ENCODE measurements around the gene CUTC. TPM values are rescaled to one million over a fixed set of nuclear protein-coding genes. Genes with fewer than 3 reads are reported as not detected.
"Not testable (repeated sequence)": the region's sequence is repeated elsewhere in the genome, so short reads cannot be mapped to it uniquely, and the experiment has no call there.

The CUTC gene
- polyA plus RNA-seq (ENCODE audit: insufficient read length in 4 of 4): 10 to 100 TPM; 22.5 to 26.4 (median 24.7) TPM

GRCh38 chr10:99732033-99732842, at the start of gene CUTC, which contains the start of gene COX15:
CUTC (plus strand) TSS chr10:99732234; CDS start chr10:99732349, 115 bp downstream.
COX15 (minus strand) TSS chr10:99732127; CDS start chr10:99732049, 78 bp downstream.
- peak; percentile 95 to 98 (median 96) for DNase-seq (ENCODE audit: low read depth in 4 of 4, low spot score in 3 of 4)

GRCh38 chr10:99682752-99683151, 49.3 kb upstream of the CUTC start:
- DNase-seq (ENCODE audit: low read depth in 4 of 4, low spot score in 3 of 4): no peak

DNA sequence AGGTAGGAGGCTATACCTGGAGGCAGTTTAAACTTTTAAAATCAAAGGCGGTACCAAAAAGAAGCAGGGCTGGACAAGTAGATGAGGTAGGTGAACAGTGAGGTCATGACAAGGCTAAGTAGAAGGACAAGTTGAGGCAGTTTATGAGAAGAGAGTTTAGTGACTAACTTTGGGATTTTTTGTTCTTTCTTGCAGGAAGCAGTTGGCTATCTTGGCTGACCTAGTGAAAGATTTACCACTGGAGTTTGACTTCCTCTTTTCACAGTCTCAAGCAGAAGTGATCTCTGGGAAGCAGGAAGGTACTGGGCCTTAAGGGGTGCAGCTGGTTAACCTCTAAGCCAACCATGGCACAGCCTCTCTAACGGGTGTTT, 46.5 kb upstream of the CUTC start:
- DNase-seq (ENCODE audit: low read depth in 4 of 4, low spot score in 3 of 4): no peak

- no peak for DNase-seq (ENCODE audit: low read depth in 4 of 4, low spot score in 3 of 4)
Observed at GRCh38 chr10:99689461-99689860, 42.6 kb upstream of the CUTC start.

DNA sequence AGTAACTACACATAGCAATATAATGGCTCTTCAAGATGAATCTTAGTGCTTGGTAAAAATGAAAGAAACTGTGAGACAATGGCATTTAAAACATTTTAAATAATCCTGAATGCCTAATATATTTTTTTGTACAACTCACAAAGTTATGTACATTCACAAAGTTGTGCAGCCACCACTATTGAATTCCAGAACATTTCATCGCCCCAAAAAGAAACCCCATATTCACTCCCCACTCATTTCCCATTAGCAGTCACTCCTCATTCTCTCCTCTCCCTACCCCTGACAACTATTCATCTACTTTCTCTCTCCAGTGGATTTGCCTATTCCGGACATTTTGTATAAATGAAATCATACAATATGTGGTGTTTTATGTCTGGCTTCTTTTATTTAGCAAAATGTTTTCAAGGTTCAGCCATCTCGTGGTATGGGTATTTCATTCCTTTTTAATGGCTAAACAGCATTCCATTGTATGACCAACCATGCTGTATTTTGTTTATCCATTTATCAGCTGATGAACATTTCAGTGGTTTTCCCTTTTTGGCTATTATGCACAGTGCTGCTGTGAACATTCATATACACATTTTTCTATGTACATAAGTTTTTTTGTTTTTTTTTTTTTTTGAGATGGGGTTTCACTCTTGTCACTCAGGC, 38.0 kb upstream of the CUTC start:
- no peak for DNase-seq (ENCODE audit: low read depth in 4 of 4, low spot score in 3 of 4)

DNA sequence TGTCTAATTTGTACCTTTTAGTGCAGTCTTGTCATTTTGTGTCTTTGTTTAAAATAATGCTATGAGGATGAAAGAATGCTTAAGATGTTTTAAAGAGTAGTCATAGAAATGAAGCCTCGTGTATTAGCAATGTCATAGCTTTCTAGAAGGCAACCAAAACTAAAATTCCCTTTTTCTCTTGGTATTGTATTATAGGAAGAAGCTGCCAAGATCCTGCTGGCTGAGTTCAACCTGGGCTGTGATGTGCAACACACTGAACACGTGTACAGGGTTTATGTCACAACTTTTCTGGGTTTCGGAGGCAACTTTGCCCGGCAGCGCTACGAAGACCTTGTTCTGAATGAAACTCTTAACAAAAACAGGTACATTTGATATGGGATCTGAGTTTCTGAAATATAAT, 36.3 kb upstream of the CUTC start:
- DNase-seq (ENCODE audit: low read depth in 4 of 4, low spot score in 3 of 4): no peak

DNA sequence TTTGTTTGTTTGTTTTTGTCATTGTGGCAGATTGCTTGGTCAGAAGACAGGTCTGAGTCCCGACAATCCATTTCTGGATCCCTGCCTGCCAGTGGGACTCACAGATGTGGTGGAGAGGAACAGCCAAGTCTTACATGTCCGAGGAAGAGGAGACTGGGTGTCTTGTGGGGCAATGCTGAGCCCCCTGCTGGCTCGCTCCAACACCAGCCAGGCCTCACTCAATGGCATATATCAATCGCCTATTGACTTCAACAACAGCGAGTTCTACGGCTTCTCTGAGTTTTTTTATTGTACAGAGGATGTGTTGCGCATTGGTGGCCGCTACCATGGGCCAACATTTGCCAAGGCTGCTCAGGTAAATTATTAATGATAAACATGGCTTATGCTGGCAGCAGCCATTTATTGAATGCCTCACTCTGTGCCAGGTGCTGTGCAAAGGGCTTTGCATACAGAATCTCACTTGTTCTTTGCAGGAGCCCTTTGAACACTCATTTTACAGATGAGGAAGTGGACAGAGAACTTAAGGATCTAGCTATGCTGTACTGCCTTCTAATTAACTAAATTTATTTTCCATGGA, 33.4 kb upstream of the CUTC start:
- DNase-seq (ENCODE audit: low read depth in 4 of 4, low spot score in 3 of 4): no peak

DNA sequence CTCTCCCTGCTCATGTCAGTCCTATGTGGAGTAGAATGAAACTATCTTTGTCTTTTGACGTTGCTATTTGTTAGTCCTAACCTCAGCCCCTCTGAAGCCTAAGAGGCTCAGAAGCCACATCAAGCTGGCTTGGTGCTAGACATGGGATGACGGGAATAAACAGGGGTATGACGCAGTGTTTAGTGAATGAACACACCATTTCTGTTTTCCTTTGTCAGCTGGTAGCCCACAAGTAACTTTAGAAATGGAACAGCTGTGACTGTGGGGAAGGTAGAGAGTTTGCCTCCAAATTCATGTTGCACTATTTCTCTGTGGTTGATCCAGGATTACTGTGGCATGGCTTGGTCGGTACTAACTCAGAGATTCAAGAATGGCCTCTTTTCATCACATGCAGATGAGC, 31.4 kb upstream of the CUTC start:
- no peak for DNase-seq (ENCODE audit: low read depth in 4 of 4, low spot score in 3 of 4)

- peak in 1 of 4 donors; percentile 18 for DNase-seq (ENCODE audit: low read depth in 4 of 4, low spot score in 3 of 4)
Observed at GRCh38 chr10:99708428-99709012, 23.5 kb upstream of the CUTC start.

- no peak for DNase-seq (ENCODE audit: low read depth in 4 of 4, low spot score in 3 of 4)
Observed at GRCh38 chr10:99709480-99710229, 22.4 kb upstream of the CUTC start.

- peak in 3 of 4 donors; percentile 28 to 51 (median 31) for DNase-seq (ENCODE audit: low read depth in 4 of 4, low spot score in 3 of 4)
Observed at GRCh38 chr10:99711129-99711719, 20.8 kb upstream of the CUTC start.

GRCh38 chr10:99714446-99714845, 17.6 kb upstream of the CUTC start:
- no peak for DNase-seq (ENCODE audit: low read depth in 4 of 4, low spot score in 3 of 4)

DNA sequence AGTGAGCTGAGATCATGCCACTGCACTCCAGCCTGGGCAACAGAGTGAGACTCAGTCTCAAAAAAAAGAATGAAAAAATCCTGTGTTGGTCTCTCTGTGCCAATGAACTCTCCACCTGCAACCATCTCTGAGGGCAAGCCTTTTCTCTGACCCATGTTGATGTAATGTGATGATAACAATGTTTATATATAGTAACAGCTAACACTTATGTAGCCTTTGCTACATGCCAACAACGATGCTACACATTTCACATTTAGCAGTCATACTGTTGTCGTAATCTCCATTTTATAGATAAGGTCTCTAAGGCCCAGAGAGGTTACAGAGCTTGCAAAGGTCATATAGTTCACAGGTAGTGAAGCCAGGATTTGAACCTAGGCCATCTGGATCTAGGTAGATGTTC, 11.6 kb upstream of the CUTC start:
- DNase-seq (ENCODE audit: low read depth in 4 of 4, low spot score in 3 of 4): no peak

- no peak for DNase-seq (ENCODE audit: low read depth in 4 of 4, low spot score in 3 of 4)
Observed at GRCh38 chr10:99730026-99730425, 2.0 kb upstream of the CUTC start.

GRCh38 chr10:99731306-99732032, 565 bp upstream of the CUTC start:
- no peak for DNase-seq (ENCODE audit: low read depth in 4 of 4, low spot score in 3 of 4)

DNA sequence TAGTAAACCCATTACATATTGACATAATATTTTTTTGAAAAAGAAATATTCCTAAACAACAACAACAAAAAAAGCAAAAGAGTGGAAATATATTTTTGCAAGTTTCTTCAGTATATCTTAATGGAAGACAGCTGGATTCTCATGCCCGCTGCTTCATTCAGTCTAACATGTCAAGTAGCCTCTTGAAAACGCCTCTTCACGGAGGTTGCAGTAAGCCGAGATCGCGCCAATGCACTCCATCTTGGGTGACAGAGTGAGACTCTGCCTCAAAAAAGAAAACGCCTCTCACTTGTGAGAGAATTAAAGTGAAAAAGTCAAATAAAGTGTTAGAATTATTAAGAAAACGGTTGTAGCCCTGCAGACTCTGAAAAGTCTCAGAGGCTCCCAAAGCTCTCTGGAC, 1.3 kb downstream of the CUTC start:
- no peak for DNase-seq (ENCODE audit: low read depth in 4 of 4, low spot score in 3 of 4)

- not testable (repeated sequence) for DNase-seq (ENCODE audit: low read depth in 4 of 4, low spot score in 3 of 4)
Observed at GRCh38 chr10:99734111-99734510, 2.1 kb downstream of the CUTC start.

GRCh38 chr10:99740260-99740659, 8.2 kb downstream of the CUTC start:
- DNase-seq (ENCODE audit: low read depth in 4 of 4, low spot score in 3 of 4): no peak

- no peak for DNase-seq (ENCODE audit: low read depth in 4 of 4, low spot score in 3 of 4)
Observed at GRCh38 chr10:99740933-99741559, 9.0 kb downstream of the CUTC start.

Data from right renal pelvis (tissue), 4 donors.